Left ventricle myocardium inferior (tissue), 1 donor: ENCODE data around the gene CALM1. TPM values are rescaled to one million over a fixed set of nuclear protein-coding genes. Genes with fewer than 3 reads are reported as not detected.

Experiments used
- DNase-seq: peaks from one replicate; pipeline ENCODE4 v3.0.0-alpha.2; 2020
- H3K27ac ChIP-seq: fragments of 200-600 bp; replicated peaks from 2 replicates; pipeline ENCODE4 v1.8.0; 2021
- H3K27me3 ChIP-seq: fragments of 200-600 bp; 2 replicates; pipeline ENCODE4 v1.8.0; 2021; ENCODE audit warnings: low read depth
- H3K36me3 ChIP-seq: fragments of 200-600 bp; 2 replicates; pipeline ENCODE4 v1.8.0; 2021
- H3K4me1 ChIP-seq: fragments of 200-600 bp; 2 replicates; pipeline ENCODE4 v1.8.0; 2021
- H3K4me3 ChIP-seq: fragments of 200-600 bp; 2 replicates; pipeline ENCODE4 v1.8.0; 2021; ENCODE audit warnings: mild to moderate bottlenecking, moderate library complexity
- H3K9me3 ChIP-seq: fragments of 200-600 bp; replicated peaks from 2 replicates; pipeline ENCODE4 v1.8.0; 2021
- CTCF ChIP-seq: fragments of 200-600 bp; IDR thresholded peaks from 2 replicates; pipeline ENCODE4 v1.8.0; 2021; ENCODE audit warnings: antibody characterized with exemption, mild to moderate bottlenecking, borderline replicate concordance
- intact Hi-C: fragments of 100-400 bp; cut with micrococcal nuclease; formaldehyde crosslinking; loops from one replicate; pipeline ENCODE4 v1.11.0; 2022
- total RNA-seq: library from RNA; stranded (reverse); fragmentation: NEBNext Ultra II Directional; extraction: Animal tissue kit (Norgen Biotek cat#: 25700); gene quantifications from one replicate; pipeline ENCODE4 v1.2.1, GENCODE V29; 2021
- donor health status: DM: no; HTN: yes; CAD: no; lungs with severe emphysema.

The CALM1 gene
- total RNA-seq, 1 donor from 2014 or later = 503 TPM

GRCh38 chr14:90398841-90399540 lies 2.2 kb downstream of the CALM1 start:
- H3K4me1 ChIP-seq = peaks cover 71% of the 10 kb centered on the region
- intact Hi-C loops = no loop called here
- no peak for TF ChIP-seq CTCF
- no peaks in the 10 kb centered on the region for H3K27me3 ChIP-seq
- peak overlapping the region; percentile 99 for H3K4me3 ChIP-seq
- H3K27ac ChIP-seq = peak overlapping the region; percentile 96
- H3K9me3 ChIP-seq = no peaks in the 10 kb centered on the region
- peaks cover 41% of the 10 kb centered on the region for H3K36me3 ChIP-seq
- no peak for DNase-seq

- Histone ChIP-seq H3K4me3 (peak overlapping the region; percentile 99), H3K9me3 (no peaks in the 10 kb centered on the region), H3K27ac (peak overlapping the region; percentile 96), H3K4me1 (peaks cover 79% of the 10 kb centered on the region), H3K36me3 (peaks cover 49% of the 10 kb centered on the region), H3K27me3 (no peaks in the 10 kb centered on the region)
- peak; percentile 99 for TF ChIP-seq CTCF
- intact Hi-C loops = loop anchor here (10.0 kb wide), 2 partner anchors 135 to 295 kb away; no protein-coding TSS in a partner anchor
- peak; percentile 88 for DNase-seq
Measured at GRCh38 chr14:90399541-90400444, 3.0 kb downstream of the CALM1 start.

- DNase-seq = no peak
- Histone ChIP-seq H3K27me3 (no peaks in the 10 kb centered on the region), H3K4me3 (peak overlapping the region; percentile 99), H3K27ac (peak overlapping the region; percentile 96), H3K9me3 (no peaks in the 10 kb centered on the region), H3K4me1 (peaks cover 89% of the 10 kb centered on the region), H3K36me3 (peaks cover 61% of the 10 kb centered on the region)
- TF ChIP-seq CTCF = no peak
- intact Hi-C loops = loop anchor here (10.0 kb wide), 2 partner anchors 134 to 294 kb away; no protein-coding TSS in a partner anchor
Measured at GRCh38 chr14:90400904-90401561, 4.2 kb downstream of the CALM1 start.

- DNase-seq = no peak
- H3K4me3 ChIP-seq = no peak overlapping the region
- H3K27ac ChIP-seq = peak overlapping the region; percentile 96
- H3K27me3 ChIP-seq = no peaks in the 10 kb centered on the region
- H3K4me1 ChIP-seq = peaks cover 94% of the 10 kb centered on the region
- TF ChIP-seq CTCF = no peak
- peaks cover 66% of the 10 kb centered on the region for H3K36me3 ChIP-seq
- H3K9me3 ChIP-seq = no peaks in the 10 kb centered on the region
- intact Hi-C loops = loop anchor here (10.0 kb wide), 2 partner anchors 133 to 293 kb away; no protein-coding TSS in a partner anchor
Measured at GRCh38 chr14:90402016-90402415, 5.2 kb downstream of the CALM1 start.

- H3K36me3 ChIP-seq = peaks cover 70% of the 10 kb centered on the region
- TF ChIP-seq CTCF = no peak
- no peak for DNase-seq
- no peak overlapping the region for H3K4me3 ChIP-seq
- no peaks in the 10 kb centered on the region for H3K9me3 ChIP-seq
- no peaks in the 10 kb centered on the region for H3K27me3 ChIP-seq
- peak overlapping the region; percentile 96 for H3K27ac ChIP-seq
- intact Hi-C loops = loop anchor here (10.0 kb wide), 2 partner anchors 132 to 292 kb away; no protein-coding TSS in a partner anchor
- H3K4me1 ChIP-seq = peaks cover 91% of the 10 kb centered on the region
Measured at GRCh38 chr14:90403065-90403464, 6.2 kb downstream of the CALM1 start.
